Ishikawa (cell line): ENCODE results near the gene DNAJC6.

ENCODE experiments used
- CEBPB ChIP-seq: IDR thresholded peaks from 2 replicates; pipeline ENCODE4 v1.6.1; 2012
- CREB1 ChIP-seq: IDR thresholded peaks from 2 replicates; pipeline ENCODE4 v1.6.1; 2012; ENCODE audit warnings: low read depth
- EGR1 ChIP-seq: IDR thresholded peaks from 2 replicates; pipeline ENCODE4 v1.6.1; 2012
- NFIC ChIP-seq: IDR thresholded peaks from 2 replicates; pipeline ENCODE4 v1.6.1; 2012
- RAD21 ChIP-seq: IDR thresholded peaks from 2 replicates; pipeline ENCODE4 v1.6.1; 2012; ENCODE audit warnings: low read depth
- TAF1 ChIP-seq: IDR thresholded peaks from 2 replicates; pipeline ENCODE4 v1.6.1; 2012; ENCODE audit warnings: low read depth, mild to moderate bottlenecking
- TEAD4 ChIP-seq: IDR thresholded peaks from 2 replicates; pipeline ENCODE4 v1.6.1; 2012
- YY1 ChIP-seq: IDR thresholded peaks from 2 replicates; pipeline ENCODE4 v1.6.1; 2012; ENCODE audit warnings: low read depth
- TF ChIP-seq, protein P1 (sequence below): IDR thresholded peaks from 2 replicates; pipeline ENCODE4 v1.6.1; 2012; ENCODE audit warnings: low read depth, mild to moderate bottlenecking
- TF ChIP-seq, protein P2 (sequence below): IDR thresholded peaks from 2 replicates; pipeline ENCODE4 v1.6.1; 2012

- TF ChIP-seq CREB1, result no peak
- no peak for TF ChIP-seq NFIC
- TF ChIP-seq YY1, result no peak
- TF ChIP-seq EGR1, result no peak
- TF ChIP-seq, protein P1, sequence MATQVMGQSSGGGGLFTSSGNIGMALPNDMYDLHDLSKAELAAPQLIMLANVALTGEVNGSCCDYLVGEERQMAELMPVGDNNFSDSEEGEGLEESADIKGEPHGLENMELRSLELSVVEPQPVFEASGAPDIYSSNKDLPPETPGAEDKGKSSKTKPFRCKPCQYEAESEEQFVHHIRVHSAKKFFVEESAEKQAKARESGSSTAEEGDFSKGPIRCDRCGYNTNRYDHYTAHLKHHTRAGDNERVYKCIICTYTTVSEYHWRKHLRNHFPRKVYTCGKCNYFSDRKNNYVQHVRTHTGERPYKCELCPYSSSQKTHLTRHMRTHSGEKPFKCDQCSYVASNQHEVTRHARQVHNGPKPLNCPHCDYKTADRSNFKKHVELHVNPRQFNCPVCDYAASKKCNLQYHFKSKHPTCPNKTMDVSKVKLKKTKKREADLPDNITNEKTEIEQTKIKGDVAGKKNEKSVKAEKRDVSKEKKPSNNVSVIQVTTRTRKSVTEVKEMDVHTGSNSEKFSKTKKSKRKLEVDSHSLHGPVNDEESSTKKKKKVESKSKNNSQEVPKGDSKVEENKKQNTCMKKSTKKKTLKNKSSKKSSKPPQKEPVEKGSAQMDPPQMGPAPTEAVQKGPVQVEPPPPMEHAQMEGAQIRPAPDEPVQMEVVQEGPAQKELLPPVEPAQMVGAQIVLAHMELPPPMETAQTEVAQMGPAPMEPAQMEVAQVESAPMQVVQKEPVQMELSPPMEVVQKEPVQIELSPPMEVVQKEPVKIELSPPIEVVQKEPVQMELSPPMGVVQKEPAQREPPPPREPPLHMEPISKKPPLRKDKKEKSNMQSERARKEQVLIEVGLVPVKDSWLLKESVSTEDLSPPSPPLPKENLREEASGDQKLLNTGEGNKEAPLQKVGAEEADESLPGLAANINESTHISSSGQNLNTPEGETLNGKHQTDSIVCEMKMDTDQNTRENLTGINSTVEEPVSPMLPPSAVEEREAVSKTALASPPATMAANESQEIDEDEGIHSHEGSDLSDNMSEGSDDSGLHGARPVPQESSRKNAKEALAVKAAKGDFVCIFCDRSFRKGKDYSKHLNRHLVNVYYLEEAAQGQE, result no peak
- TF ChIP-seq, protein P2, sequence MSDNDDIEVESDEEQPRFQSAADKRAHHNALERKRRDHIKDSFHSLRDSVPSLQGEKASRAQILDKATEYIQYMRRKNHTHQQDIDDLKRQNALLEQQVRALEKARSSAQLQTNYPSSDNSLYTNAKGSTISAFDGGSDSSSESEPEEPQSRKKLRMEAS, result no peak
- no peak for TF ChIP-seq TEAD4
- no peak for TF ChIP-seq RAD21
- TF ChIP-seq TAF1, result no peak
- no peak for TF ChIP-seq CEBPB
These were observed 149.5 kb downstream of the DNAJC6 start for GRCh38 chr1:65458730-65459396.
